Midbrain (tissue), 1 donor: ENCODE results near the gene TRPV5.
"Not testable (repeated sequence)": the region's sequence is repeated elsewhere in the genome, so short reads cannot be mapped to it uniquely, and the experiment has no call there.

Experiments used
- DNase-seq: peaks from one replicate; lab custom pipeline; 2025; lab: John Stamatoyannopoulos, UW

TRPV5 gene

DNA sequence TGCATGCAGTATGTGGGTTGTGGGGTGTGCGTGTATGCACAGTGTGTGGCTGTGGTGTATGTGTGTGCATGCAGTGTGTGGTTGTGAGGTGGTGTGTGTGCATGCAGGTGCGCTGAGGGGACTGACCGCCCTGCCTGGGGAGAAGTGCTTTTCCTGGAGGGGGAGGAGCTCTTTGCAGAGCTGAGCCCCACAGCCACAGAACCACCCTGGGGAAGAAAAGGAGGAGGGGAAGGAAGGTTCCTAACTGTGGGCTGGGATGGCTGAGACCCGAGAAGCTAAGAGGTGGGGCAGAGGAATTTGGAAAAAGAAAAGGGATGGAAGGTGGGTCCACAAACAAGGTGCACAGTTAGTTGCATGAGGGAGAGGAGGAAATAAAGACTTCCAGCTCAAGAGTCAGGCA is at the start of gene TRPV5:
Gene TRPV5 (minus strand): TSS at position 123 of the 400 bp plus-strand sequence. CDS start 287 bp downstream, outside the sequence.
- no peak for DNase-seq

DNA sequence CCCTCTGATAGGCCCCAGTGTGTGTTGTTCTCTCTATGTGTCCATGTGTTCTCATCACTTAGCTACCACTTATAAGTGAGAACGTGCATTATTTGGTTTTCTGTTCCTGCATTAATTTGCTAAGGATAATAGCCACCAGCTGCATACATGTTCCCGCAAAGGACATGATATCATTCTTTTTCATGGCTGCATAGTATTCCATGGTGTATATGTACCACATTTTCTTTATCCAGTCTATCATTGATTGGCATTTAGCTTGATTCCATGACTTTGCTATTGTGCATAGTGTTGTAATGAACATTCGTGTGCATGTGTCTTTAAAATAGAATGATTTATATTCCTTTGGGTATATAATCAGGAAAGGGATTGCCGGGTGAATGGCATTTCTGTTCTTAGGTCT is 44.9 kb upstream of the TRPV5 start:
- not testable (repeated sequence) for DNase-seq

DNA sequence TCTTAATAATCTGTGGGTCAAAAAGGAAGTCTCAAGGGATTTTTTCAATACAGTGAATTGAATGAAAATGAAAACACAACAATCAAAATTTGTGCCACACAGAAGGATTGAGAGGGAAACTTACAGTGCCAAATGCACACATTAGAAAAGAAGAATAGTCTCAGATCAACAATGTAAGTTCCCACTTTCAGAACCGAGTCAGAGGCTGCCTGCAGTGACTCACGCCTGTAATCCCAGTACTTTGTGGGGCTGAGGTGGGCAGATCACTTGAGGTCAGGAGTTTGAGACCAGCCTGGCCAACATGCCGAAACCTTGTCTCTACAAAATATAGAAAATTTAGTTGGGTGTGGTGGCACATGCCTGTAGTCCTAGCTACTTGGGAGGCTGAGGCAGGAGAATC is 41.1 kb upstream of the TRPV5 start:
- DNase-seq, result no peak

DNA sequence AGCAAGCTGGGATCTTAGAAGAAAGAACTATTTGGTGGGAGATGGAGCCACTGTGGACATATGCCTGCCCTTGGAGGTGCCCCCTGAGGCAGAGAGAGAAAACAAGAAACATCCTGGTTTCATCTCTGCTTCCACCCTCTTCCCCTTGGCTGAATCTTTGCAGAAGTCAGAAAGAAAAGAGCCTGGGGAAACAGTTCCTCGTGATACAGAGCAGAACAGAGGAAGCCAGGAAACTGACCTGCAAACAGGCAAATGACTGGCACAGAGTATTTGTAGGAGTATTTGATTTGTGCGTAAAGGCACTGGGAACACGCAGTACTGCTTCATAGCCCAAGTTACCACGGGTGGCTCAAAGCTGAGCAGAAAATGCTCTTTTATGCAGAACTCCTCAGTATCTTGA is 35.6 kb upstream of the TRPV5 start:
- no peak for DNase-seq

DNA sequence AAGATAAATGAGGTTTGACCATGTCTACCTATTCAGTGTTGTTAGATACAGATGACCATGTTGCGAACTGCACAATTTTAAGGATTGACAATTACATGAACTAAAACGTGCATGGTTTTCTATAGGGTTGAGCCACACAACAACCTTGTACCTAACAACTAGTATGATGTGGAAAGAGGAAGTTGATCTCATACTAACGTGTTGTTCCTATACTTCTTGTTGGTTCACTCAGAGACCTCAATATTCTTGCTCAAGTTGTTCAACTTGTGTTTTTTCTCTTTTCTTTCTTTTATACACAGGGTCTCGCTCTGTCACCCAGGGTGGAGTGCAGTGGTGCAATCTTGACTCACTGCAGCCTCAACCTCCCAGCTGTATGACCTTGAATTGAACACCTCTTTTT is 34.7 kb upstream of the TRPV5 start:
- no peak for DNase-seq

DNA sequence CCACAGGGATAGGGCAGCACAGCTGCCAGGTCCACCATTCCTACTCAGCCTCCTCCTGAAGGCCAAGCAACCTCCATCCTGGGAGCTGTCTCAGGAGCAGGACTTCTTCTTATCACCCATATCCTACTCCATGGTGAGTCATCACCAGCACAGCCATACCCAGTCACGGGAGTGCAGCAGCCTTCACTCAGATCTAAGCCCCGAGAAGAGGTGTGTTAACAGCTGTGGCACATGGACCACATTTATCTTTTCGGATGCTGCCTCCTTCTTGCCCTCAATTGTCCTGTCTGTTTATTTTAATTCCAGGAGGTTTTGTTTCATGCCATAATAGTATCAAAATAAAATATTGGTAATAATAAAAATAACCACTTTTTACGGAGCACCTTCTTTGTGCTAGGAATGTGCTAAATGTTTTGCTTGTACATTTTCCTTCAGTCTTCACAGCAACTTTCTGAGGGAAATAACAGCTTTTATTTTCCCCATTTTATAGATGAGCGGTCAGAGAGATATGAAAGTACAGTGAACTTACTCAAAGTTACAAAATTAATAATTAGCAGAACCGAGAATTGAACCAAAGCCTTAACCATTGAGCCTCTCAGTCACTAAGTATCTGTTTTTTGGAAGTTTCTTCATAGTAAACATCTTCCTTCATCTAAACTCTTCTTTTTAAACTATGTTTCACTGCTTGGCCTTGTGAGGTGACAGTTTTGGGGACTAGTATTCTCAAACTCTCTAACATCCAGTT is 31.1 kb upstream of the TRPV5 start:
- no peak for DNase-seq

DNA sequence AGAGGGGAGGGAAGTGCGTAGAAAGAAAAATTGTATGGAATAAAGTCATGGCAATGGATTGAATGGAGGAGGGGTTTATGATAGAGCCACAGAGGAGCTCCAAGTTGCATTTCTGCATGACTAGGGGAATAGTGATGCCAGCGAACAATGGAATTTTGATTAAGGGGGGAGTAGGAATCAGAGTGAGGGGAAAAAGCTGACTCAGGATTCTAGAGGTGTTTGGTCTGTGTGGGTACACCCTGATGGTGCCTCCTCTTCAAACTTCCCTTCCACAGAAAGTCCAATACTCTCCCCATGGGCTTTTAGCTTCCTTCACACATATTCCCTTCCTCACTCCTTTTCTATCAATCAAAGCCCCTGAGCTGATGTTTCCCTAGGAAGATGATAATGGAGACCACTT is 30.4 kb upstream of the TRPV5 start:
- DNase-seq, result no peak

DNA sequence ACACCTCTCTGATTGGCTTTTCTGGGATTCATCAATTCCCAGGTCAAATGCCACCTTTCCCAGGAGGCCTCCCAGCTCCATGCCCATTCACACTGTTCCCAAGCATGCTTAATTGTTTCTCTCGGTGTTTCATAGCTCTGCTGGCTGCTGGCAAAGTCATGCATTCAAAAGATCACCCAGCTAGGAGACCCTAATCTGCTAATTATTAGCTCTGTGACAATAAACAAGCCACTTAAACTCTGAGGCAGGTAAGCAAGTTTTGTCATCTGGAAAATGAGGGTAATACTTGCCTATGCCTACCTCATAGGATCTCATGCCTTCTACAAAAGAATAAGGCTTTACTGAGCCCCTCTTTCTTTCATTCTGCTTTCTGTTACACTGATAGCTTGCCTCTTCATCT is 29.4 kb upstream of the TRPV5 start:
- DNase-seq, result no peak

DNA sequence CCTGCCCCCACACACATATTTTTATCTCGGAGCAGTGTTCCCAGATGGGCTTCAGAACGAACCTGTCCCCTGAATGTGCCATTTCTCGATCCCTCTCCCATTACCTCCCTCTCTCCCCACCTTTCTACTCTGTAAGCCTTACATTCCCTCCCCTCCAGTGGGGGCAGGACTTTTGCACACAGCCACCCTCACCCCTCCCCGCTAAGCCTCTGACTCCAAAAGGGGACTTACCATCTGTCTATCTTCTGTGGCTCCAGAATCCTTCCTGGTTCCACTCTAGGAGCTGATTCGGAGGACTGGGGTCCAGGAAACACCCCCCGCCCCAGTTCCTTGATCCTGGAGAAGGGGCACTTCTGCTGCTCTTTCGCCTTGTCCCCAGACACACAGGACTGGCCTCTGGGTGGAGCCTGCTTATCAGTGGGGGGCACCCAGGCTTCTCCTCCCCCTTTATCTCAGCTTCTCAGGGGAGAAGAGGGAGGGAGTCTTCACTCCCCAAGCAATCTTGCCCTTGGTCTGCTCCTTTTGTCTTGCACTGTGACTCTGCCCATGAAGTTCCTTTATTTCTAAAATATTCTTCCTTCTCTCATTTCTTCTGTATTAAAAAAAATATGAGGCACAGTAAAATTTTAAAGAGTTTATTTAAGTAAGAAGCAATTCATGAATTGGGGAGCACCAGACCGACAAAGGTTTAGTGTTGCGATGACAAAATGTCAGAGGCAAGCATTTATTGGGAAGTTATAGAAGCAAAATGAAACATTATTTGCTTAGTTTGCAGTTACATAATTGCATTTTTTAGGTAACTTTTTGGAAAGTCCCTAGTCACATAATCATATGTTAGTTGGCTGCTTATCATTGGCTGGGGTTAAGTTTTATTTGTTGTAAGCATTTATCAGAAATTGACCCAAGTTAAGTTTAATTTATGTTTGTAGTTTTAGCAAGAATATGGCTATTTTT is 28.7 kb upstream of the TRPV5 start, which contains the start of gene KEL:
Gene KEL (minus strand): TSS at position 391 of the 954 bp plus-strand sequence. CDS start 157 bp downstream, at position 234.
- no peak for DNase-seq

DNA sequence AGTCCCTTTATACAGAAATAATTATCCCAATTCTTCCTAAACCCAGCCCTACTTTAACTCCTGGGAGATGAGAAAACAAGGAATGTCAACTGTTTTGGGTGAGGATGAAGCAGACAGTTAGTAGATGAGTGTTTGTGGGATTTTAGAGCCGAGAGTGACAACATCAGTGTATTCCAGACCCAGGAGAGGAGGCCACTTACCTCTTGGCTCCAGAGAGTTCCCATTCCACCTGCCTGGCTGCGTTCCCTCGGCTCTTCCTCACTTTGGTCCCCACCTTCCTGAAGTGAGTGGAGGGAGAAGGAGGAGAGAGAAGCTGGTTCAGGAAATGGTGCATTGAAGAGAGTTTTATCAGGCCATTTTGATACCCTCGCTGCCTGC is 28.0 kb upstream of the TRPV5 start:
- DNase-seq, result no peak

DNA sequence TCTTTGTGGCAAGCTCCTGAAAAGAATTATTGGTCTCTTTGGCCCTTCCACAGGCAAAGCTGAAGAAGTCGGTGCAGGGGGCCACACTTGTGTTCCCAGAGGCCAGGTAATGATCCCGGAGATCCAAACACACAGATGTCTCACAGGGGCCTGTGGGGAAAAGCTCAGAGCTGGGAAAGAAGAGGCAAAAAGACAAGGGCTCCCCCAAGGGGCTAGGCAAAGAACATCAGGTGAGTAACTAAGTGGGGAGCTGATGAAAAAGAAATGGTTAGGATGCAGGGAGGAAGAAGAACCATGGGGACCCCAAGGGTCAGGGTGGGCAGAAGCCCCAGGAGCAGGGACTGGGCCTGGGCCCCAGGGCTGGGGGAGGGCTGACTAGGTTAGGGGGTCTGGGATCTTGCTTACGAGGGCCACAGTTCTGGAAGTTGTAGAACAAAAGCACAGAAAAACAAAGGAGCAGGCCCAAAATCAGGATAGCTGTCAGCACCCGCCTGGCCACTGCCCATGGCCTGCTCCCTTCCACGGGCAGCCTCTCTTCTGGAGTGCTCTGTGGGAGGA is 27.5 kb upstream of the TRPV5 start:
- no peak for DNase-seq

DNA sequence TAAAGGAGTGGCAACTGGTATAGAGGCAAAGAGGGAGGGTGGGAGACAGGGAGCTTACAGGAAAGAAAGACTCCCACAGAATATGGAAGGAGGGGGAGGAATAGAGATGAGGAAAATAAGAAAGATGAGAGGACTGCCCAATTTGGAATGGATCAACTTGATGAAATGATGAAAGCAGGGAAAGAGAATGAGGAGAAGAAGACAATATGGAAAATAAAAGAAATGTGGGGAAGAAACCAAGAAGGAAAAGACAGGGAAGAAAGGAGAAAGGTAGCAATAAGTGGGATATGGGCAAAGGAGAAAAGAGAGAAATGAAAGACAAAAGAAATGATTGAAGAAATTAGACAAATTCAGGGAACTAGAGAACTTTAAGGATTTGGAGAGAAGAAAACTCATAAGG is 25.7 kb upstream of the TRPV5 start:
- DNase-seq, result no peak

DNA sequence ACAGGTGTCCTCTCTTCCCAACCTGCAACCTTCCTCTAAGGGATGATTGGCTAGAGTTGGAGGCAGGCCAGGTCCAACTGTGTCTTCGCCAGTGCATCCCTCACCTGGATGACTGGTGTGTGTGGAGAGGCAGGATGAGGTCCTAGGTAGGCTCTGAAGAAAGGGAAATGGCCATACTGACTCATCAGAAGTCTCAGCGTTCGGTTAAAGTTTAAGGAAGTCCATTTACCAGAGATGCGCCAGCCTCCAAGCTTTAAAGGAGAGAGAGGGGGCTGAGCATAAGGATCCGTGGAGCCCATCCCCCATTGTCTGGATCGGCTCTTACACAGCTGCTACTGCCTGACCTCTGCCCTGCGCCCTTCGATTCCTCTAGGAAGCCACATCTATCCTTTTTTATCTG is 24.2 kb upstream of the TRPV5 start:
- no peak for DNase-seq

DNA sequence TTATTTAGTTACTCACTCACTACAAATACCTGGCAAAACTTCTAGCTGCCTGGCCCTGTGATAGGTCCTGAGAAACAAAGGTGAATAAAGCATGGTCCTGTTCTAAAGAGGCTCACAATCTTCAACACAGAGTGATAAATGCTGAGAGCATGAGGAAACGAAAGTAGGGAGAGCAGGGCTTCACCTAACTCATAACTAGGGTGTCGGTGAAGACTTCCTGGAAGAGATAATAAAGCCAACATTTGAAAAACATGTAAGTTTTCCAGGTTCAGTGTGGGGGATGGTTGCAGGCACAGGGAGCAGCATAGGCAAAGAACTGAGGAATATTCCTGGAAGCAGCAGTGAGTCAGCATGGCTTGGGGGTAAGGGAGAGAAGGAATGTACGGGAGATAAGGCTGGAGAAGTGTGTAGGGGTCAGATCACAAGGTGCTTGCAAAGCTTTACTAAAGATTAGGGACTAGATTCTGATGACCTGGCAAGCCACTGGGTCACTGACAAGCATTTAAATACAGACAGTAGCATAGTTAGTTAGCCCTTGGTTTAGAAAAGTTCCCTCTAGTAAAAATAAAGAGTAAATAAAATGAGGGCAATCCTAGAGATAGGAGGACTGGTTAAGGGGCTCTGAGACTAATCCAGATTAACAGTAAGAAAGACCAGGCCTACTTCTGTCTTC is 23.5 kb upstream of the TRPV5 start:
- DNase-seq, result no peak

DNA sequence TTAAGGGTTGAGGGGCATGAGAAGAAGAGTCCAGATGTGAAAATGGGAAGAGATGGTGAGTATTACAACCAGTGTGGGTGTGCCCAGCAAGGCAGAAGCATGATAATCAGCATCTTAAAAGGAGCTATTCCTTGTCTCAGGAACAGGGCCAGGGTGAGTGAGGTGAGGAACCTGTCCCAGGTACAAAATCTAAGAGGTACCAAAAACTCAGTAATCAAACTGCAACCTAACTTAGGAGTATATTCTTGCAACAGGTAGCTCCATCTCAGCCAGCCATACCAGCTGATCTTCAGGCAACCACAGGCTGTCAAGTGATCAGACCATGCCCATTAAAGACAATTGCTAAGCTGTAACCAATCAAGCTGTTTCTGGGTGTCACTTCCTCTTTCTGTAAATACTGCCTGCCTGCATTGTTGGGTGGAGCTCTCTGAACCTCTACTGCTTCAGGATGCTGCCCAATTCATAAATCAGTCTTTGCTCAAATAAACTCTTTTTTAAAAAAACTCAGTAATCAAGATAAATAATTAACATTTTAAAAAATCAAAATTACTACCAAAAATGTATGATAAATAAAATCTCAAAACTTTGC is 21.2 kb upstream of the TRPV5 start:
- no peak for DNase-seq

DNA sequence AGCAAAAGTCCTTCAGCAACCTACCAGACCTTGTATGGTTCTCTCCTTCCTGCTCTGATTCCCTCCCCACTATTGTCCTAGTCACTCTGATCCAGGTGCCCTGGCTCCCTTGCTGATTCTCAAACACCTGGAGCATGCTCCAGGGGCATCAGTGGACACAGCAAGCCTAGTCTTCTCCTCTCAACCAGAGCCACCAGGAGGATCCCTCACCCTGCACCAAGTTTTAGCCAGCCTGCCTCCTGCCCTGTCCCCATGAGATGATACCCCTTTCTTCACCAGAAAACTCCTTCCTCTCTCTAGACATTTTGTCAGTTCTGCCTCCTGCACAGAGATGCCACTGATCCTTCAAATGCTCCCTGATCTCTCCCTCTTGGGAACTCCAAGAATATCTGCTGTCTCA is 16.7 kb upstream of the TRPV5 start:
- no peak for DNase-seq

DNA sequence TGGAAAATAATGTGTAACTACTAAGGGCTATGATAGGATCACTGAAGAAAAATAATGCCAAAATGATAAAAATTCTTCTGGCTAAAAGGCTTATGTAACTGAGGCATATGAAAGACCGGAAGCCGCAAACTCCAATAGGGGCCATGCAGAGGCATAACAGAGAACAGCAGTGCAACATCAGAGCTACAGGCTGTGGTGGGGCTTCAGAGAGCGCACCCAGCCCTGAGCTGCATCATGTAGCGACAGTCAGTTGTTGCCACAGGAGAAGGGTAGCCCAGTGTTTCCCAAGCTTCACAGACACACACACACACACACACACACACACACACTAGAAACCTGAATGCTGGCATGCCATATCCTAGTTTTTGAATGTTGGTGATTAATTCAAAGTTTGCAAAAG is 15.1 kb upstream of the TRPV5 start:
- DNase-seq, result no peak

DNA sequence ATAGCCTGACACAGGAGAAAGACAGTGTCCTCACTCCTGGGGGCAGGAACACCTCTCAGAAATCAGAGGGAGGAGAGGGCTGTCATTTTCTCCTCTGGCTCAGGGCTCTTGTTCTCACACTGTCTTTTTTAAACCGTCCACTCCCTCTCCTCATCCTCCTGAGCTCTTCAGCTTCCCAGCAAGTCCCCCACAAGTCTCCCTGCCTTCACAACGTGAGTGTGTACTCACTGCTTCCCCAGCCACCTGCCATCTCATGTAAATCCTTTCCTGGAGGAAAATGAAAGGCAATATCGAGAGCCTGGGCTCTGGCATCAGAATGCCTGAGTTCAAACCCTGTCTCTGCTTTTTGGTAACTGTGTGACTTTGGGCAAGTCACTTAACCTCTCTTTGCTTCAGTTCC is 11.5 kb upstream of the TRPV5 start:
- DNase-seq, result no peak

DNA sequence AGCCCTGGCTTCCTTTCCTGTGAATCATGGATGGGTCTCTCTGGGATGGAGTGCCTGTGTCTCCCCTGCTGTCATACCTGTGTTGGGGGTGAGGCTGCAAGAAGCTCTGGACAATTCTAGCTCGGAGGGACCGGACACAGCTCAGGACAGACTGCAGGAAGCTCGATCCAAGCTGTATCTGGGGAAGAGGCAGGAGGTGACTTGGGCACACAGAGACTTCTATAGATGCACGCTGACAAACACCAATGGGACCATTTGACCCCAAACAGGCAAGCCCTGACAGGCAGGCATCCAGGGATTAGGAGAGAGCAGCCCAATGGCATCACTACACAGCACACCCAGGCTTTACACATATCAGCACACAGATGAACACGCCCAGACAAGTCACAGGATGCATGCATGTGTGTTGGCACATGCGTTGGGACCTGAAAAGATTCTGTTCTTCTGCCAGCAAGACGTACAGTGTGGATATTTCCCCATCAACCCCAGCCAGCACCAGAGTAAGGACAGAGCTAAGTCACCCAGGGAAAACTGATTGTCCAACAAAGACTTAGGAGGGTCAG is 10.2 kb upstream of the TRPV5 start:
- DNase-seq, result no peak

DNA sequence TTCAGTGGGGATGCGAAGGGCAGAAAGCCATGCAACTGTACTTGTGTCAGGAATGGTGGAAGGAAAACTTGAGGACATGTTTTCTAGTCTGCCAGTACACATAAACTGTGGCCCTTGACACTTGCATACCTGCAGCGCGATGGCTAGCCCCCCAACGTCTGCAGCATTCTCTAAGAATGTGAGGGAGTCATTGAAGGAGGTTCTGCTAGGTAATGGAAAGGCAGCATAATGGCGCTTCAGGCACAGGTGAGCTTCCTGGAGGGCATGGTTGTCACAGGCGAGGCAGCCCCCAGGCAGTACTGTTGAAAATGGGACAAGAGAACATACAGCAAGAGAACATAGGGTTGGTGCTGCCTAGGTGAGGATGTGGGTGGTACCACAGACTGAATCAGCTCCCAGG is 9.2 kb upstream of the TRPV5 start:
- DNase-seq, result no peak

DNA sequence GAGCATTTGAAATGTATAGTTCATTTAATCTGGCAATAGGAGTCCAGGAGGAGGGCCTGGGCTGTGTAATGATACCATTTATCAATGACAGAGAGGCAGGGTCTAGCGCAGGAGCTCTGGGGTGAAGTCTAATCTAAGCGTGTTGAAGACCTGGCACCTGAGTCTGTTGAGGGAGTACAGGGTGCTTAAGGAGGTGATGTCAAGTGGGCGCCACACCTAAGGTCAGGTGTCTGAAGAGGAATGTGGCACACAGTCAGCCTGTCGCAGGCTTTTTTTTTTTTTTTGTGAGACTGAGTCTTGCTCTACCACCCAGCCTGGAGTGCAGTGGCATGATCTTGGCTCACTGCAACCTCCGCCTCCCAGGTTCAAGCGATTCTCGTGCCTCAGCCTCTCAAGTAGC is 8.0 kb upstream of the TRPV5 start:
- DNase-seq, result no peak
